ENCODE measurements around the gene MAS1.

MAS1 gene

DNA sequence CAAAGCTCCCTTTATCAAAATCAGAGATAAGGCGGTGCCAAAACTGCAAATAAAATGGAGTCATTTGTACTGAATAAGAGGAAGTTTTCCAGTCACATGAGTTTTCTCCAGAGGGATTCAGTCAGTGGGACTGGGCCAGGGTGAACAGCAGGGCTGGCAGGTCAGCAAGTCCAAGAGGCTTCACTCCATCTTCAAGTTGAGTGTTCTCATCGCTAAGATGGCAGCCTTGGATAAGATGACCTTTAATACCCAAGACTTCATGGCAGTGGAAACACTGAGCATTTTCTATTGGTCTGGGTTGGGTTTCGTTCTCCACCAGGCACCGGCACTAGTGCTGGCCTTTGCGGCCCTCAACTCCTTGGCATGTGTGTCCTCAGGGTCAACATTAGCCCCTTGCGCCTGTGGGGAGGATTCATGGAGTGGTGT is 48.8 kb downstream of the MAS1 start:
- no peak for DNase-seq (ENCODE audit: extremely low spot score)
- POLR2A ChIA-PET, result no interaction called here
- CTCF ChIA-PET, result no interaction called here
- TF ChIP-seq LEF1 (IDR thresholded peaks at IDR 0.05; ENCODE audit: borderline replicate concordance), result no peak
- TF ChIP-seq PKNOX1 (IDR thresholded peaks at IDR 0.05), result no peak
- TF ChIP-seq TARDBP (IDR thresholded peaks at IDR 0.05), result no peak
- TF ChIP-seq BHLHE40 (IDR thresholded peaks at IDR 0.05; ENCODE audit: borderline replicate concordance), result no peak
- TF ChIP-seq L3MBTL2 (conservative IDR thresholded peaks at IDR 0.05), result no peak
- no peak for TF ChIP-seq HDGF (IDR thresholded peaks at IDR 0.05; ENCODE audit: borderline replicate concordance)
- TF ChIP-seq FOXK2 (IDR thresholded peaks at IDR 0.05), result no peak
- no peak for TF ChIP-seq FOXA1 (IDR thresholded peaks at IDR 0.05)
- TF ChIP-seq ARNT (IDR thresholded peaks at IDR 0.05), result no peak
- TF ChIP-seq SUZ12 (IDR thresholded peaks at IDR 0.05), result no peak
